Activated CD4-positive, alpha-beta T cell treated with anti-CD3 and anti-CD28 coated beads for 36 hours (primary cell): ENCODE measurements around the gene JPT1. TPM values are rescaled to one million over a fixed set of nuclear protein-coding genes. Genes with fewer than 3 reads are reported as not detected.

ENCODE experiments used
- ATAC-seq: fragments of 200-7000 bp; cut with Tn5 transposase; one replicate; pipeline ENCODE4 v1.10.0; 2021; ENCODE audit warnings: mild to moderate bottlenecking, moderate library complexity
- CTCF ChIA-PET: fragments of 350-600 bp; sonication (Branson Sonifier 250); formaldehyde crosslinking; loops from one replicate; lab custom pipeline; 2021; ENCODE audit warnings: antibody characterized with exemption; lab: Charles Lee
- POLR2A ChIA-PET: fragments of 350-600 bp; sonication (Branson Sonifier 250); formaldehyde crosslinking; loops from one replicate; lab custom pipeline; 2021; ENCODE audit warnings: antibody characterized with exemption, inconsistent platforms; lab: Charles Lee
- DNase-seq: peaks from one replicate; pipeline ENCODE4 v3.0.0-alpha.2; 2020
- H3K27ac Mint-ChIP-seq: one replicate; pipeline ENCODE4 v1.8.0; 2021; ENCODE audit warnings: mixed read lengths
- H3K27me3 Mint-ChIP-seq: one replicate; pipeline ENCODE4 v1.8.0; 2021; ENCODE audit warnings: mixed read lengths
- H3K36me3 Mint-ChIP-seq: one replicate; pipeline ENCODE4 v1.8.0; 2021; ENCODE audit warnings: low read depth, mixed read lengths
- H3K4me1 Mint-ChIP-seq: one replicate; pipeline ENCODE4 v1.8.0; 2021; ENCODE audit warnings: mixed read lengths
- H3K4me3 Mint-ChIP-seq: one replicate; pipeline ENCODE4 v1.8.0; 2021; ENCODE audit warnings: mild to moderate bottlenecking, moderate library complexity, mixed read lengths
- H3K9me3 Mint-ChIP-seq: one replicate; pipeline ENCODE4 v1.8.0; 2021; ENCODE audit warnings: low read depth, mixed read lengths
- intact Hi-C, 2 experiments: fragments of 100-400 bp; cut with DNase I in 1 of 2; cut with micrococcal nuclease in 1 of 2; formaldehyde crosslinking; loops; one replicate each; pipeline versions ENCODE4 v1.14.2 to v1.15.1; 2022 to 2024; cut with DNase I, micrococcal nuclease
- total RNA-seq, 2 experiments: library from RNA; stranded (reverse); gene quantifications; one replicate each; pipeline ENCODE4 v1.2.3, GENCODE V29; 2021

JPT1 gene
- total RNA-seq, 2 experiments from 2014 or later: 234 to 238 TPM

DNA sequence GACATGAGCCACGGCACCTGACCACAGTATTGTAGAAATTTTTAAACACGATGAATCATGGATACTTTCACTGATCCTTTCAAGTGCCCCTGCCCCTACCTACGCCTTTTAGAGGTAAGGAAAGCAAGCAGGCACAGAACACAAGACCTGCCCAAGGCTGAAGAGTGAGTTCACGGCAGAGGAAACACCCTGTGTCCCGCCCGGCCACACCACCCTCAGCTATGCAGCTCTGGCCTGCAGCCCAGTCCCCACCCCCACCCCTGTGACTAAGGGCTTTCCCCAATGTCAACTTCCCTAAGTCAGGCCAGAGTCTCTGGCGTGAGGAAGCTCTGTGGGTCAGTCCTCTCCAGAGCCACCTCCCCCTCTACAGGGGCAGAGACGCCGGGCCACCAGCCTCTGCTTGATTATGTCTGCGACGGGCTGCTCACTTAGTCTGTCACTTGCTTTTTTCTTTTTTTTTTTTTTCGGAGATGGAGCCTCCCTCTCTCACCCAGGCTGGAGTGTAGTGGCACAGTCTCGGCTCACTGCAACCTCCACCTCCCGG, 58.2 kb downstream of the JPT1 start:
- peaks cover 8% of the 10 kb centered on the region for H3K4me1 Mint-ChIP-seq
- H3K36me3 Mint-ChIP-seq: no peaks in the 10 kb centered on the region
- no peak overlapping the region for H3K4me3 Mint-ChIP-seq
- ChIA-PET POLR2A (no interaction called here), CTCF (no interaction called here)
- H3K9me3 Mint-ChIP-seq: no peaks in the 10 kb centered on the region
- intact Hi-C loops: no loop called here
- DNase-seq: no peak
- no peak for ATAC-seq
- H3K27me3 Mint-ChIP-seq: no peaks in the 10 kb centered on the region
- no peak overlapping the region for H3K27ac Mint-ChIP-seq

GRCh38 chr17:75094871-75095399, 59.4 kb downstream of the JPT1 start:
- intact Hi-C loops: no loop called here
- ATAC-seq: no peak
- POLR2A ChIA-PET: no interaction called here

GRCh38 chr17:75093548-75094158, 60.7 kb downstream of the JPT1 start:
- H3K36me3 Mint-ChIP-seq: no peaks in the 10 kb centered on the region
- H3K4me3 Mint-ChIP-seq: no peak overlapping the region
- DNase-seq: no peak
- H3K4me1 Mint-ChIP-seq: peaks cover 25% of the 10 kb centered on the region
- no peaks in the 10 kb centered on the region for H3K27me3 Mint-ChIP-seq
- CTCF ChIA-PET: no interaction called here
- H3K9me3 Mint-ChIP-seq: no peaks in the 10 kb centered on the region
- no peak for ATAC-seq
- intact Hi-C loops: no loop called here
- POLR2A ChIA-PET: no interaction called here
- no peak overlapping the region for H3K27ac Mint-ChIP-seq

More at GRCh38 chr17:75094871-75095399, 59.4 kb downstream of the JPT1 start:
- no peaks in the 10 kb centered on the region for H3K36me3 Mint-ChIP-seq
- CTCF ChIA-PET: interaction anchor here (0.7 to 1.0 kb wide), 2 partner anchors 11 to 19 kb away, joined by 3 to 6 read pairs; no protein-coding TSS in a partner anchor
- H3K9me3 Mint-ChIP-seq: no peaks in the 10 kb centered on the region
- no peak overlapping the region for H3K27ac Mint-ChIP-seq
- H3K4me3 Mint-ChIP-seq: no peak overlapping the region
- H3K4me1 Mint-ChIP-seq: peaks cover 13% of the 10 kb centered on the region
- DNase-seq: no peak
- no peaks in the 10 kb centered on the region for H3K27me3 Mint-ChIP-seq

DNA sequence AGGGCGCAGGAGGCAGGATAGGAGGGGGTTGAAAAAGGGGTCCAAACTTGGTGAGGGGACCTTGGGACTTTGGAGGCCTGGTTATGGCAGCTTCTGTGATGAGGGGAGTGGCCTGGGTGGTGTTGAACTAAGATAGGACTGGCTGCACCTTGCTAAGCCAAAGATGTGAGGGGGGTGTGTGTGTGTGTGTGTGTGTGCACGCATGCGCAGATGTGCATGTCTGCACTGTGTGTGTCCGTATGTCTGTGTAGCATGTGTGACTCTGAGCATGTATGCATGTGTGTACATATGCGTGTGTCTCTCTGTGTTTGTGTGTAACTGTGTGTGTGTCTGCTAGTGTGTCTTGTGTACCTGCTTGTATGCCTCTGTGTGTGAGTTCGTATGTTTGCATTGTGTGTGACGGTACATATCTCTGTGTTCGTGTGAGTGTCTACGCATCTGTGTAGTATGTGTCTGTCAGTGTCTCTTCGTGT, 62.4 kb downstream of the JPT1 start:
- intact Hi-C loops: no loop called here
- no peak overlapping the region for H3K4me3 Mint-ChIP-seq
- DNase-seq (no peak), ATAC-seq (no peak)
- no peaks in the 10 kb centered on the region for H3K27me3 Mint-ChIP-seq
- H3K9me3 Mint-ChIP-seq: no peaks in the 10 kb centered on the region
- POLR2A ChIA-PET: interaction anchor here (0.6 kb wide), 1 partner anchor 10 kb away, joined by 3 read pairs; no protein-coding TSS in a partner anchor
- peaks cover 36% of the 10 kb centered on the region for H3K4me1 Mint-ChIP-seq
- no peaks in the 10 kb centered on the region for H3K36me3 Mint-ChIP-seq
- CTCF ChIA-PET: interaction anchor here (0.6 to 1.1 kb wide), 3 partner anchors 22 to 343 kb away, joined by 3 to 4 read pairs (median 3); no protein-coding TSS in a partner anchor
- no peak overlapping the region for H3K27ac Mint-ChIP-seq

GRCh38 chr17:75090871-75091854, 63.1 kb downstream of the JPT1 start:
- ATAC-seq (no peak), DNase-seq (no peak)
- H3K9me3 Mint-ChIP-seq: no peaks in the 10 kb centered on the region
- ChIA-PET CTCF (interaction anchor here (0.6 to 1.1 kb wide), 4 partner anchors 10 to 342 kb away, joined by 3 to 6 read pairs (median 3); no protein-coding TSS in a partner anchor), POLR2A (interaction anchor here (0.6 kb wide), 3 partner anchors 9 to 30 kb away, joined by 3 read pairs; no protein-coding TSS in a partner anchor)
- no peaks in the 10 kb centered on the region for H3K27me3 Mint-ChIP-seq
- no peak overlapping the region for H3K4me3 Mint-ChIP-seq
- no peaks in the 10 kb centered on the region for H3K36me3 Mint-ChIP-seq
- H3K27ac Mint-ChIP-seq: no peak overlapping the region
- intact Hi-C loops: no loop called here
- H3K4me1 Mint-ChIP-seq: peaks cover 41% of the 10 kb centered on the region

DNA sequence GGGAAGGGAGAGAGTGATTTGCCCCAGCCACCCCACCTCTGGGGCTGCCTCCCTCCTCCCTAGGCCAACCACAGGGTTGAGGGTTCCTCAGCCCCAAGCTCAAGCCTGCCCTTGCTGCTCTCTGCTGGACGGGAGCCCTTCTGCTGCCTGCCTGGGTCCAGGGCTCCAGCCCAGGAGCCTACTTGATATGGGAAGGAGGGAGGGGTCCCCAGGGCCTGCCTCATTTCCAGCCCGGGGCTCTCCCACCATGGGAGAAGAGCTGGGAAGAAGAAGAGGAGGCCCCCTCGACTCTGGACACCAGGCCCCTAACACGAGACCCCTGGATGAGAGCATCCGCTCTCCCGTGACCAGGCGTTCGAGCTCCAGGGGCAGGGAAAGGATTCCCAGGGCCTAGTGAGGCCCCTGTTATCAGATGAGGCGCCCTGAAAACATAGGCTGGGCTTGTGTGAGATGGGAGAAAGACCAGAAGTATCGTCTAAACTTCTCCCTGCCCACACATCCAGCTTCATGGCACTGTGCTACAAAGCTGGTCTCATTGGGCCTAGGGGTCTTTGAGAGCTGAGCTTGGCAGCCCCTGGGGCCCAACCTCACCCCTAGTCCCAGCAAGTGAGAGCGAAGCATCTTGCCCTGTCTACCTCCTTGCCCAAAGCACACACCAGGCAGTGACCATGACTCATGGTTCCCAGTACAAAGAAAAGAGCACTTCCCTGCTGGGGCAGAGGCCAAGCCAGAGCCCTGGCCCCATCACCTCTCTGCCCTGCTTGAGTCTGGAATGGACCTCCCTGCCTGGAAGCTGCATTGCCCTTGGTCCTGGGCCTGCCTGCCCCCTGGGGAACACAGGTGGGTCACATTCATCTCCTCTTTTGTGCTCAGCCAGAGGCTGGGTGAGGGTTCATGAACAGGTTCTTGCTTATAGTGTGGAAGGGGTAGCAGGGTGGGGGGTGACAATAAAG, 65.6 kb downstream of the JPT1 start:
- H3K27me3 Mint-ChIP-seq: no peaks in the 10 kb centered on the region
- no peaks in the 10 kb centered on the region for H3K36me3 Mint-ChIP-seq
- DNase-seq: peak; percentile 39
- ATAC-seq: peak; percentile 65
- no peaks in the 10 kb centered on the region for H3K9me3 Mint-ChIP-seq
- ChIA-PET CTCF (interaction anchor here (0.6 to 2.2 kb wide), 8 partner anchors 16 to 127 kb away, joined by 3 to 7 read pairs (median 3); partner anchors contain the start of gene ARMC7), POLR2A (interaction anchor here (0.8 kb wide), 1 partner anchor 13 kb away, joined by 6 read pairs; no protein-coding TSS in a partner anchor)
- H3K27ac Mint-ChIP-seq: peak overlapping the region; percentile 30
- H3K4me1 Mint-ChIP-seq: peaks cover 49% of the 10 kb centered on the region
- intact Hi-C loops: loop anchor here in 1 of 2 experiments (1.0 kb wide), 1 partner anchor 21 kb away; the partner anchor contains the start of gene ARMC7
- H3K4me3 Mint-ChIP-seq: peak overlapping the region; percentile 71

DNA sequence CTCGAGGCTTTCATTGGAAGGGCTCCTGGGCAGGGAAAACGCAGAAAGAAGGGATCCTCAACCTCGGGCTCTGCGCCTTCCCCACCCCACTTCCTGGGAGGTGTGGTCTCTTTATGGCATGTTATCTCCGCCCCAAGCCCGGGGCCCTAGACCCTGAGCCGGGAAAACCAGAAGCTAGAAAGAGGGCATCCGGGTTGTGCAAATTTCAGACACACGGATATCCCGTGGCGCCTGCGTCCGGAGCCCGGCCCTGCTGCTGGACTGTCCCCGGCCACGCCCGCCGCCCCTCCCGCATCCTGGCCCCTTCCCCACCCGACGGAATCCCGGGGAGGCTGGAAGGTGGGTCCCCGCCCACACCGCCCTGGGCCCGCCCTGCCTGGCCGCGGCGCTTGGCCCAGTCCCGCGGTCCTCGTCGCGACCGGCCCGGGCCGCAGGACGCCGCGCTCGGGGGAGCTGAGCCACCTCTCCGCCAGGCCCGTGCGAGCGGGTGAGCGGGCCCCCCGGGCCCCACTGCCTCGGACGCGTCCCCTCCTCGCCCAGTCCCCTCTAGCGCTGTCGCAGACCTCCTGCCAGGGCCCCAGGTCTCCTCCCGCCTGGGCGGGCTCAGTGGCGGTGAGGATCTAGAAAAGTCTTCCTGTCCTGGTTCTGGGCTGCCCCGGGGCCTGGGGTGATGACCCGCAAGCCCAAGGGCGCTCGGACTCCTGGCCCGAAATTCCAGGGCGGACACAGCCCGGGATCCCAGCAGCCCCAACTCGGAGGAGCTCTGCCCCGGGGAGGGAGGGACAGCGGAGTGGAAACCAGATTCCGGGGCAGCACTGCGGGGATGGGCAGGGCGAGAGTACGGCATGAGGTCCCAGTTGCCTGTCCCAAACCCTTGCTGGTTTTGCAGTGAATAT, 66.5 kb downstream of the JPT1 start, which contains the start of gene SLC16A5:
Gene SLC16A5, plus strand, starts transcription at position 397 of the 896 bp plus-strand sequence. CDS start 5,683 bp downstream, outside the sequence.
- Mint-ChIP-seq H3K9me3 (no peaks in the 10 kb centered on the region), H3K4me3 (peak within 1 kb of the TSS; percentile 71), H3K27ac (peak within 1 kb of the TSS; percentile 73), H3K27me3 (no peaks in the 10 kb centered on the region), H3K4me1 (peaks cover 51% of the 10 kb centered on the region), H3K36me3 (no peaks in the 10 kb centered on the region)
- DNase-seq (peak; percentile 57), ATAC-seq (peak; percentile 55)
- ChIA-PET POLR2A (interaction anchor here (0.6 to 1.1 kb wide), 3 partner anchors 12 to 101 kb away, joined by 3 to 6 read pairs (median 4); no protein-coding TSS in a partner anchor), CTCF (interaction anchor here (0.6 to 2.2 kb wide), 8 partner anchors 17 to 126 kb away, joined by 3 to 7 read pairs (median 3); no protein-coding TSS in a partner anchor)
- intact Hi-C loops: loop anchor here in 1 of 2 experiments (2.0 kb wide), 1 partner anchor 53 kb away; no protein-coding TSS in a partner anchor

- Mint-ChIP-seq H3K27me3 (no peaks in the 10 kb centered on the region), H3K4me3 (peak overlapping the region; percentile 71), H3K4me1 (peaks cover 52% of the 10 kb centered on the region), H3K36me3 (no peaks in the 10 kb centered on the region), H3K27ac (peak overlapping the region; percentile 73), H3K9me3 (no peaks in the 10 kb centered on the region)
- intact Hi-C loops: loop anchor here in 1 of 2 experiments (2.0 kb wide), 1 partner anchor 52 kb away; no protein-coding TSS in a partner anchor
- CTCF ChIA-PET: interaction anchor here (0.6 to 2.2 kb wide), 6 partner anchors 24 to 125 kb away, joined by 3 to 7 read pairs (median 4); no protein-coding TSS in a partner anchor
- DNase-seq: no peak
- no peak for ATAC-seq
- POLR2A ChIA-PET: interaction anchor here (0.6 to 1.1 kb wide), 2 partner anchors 60 to 102 kb away, joined by 3 to 4 read pairs; no protein-coding TSS in a partner anchor
These were observed 67.1 kb downstream of the JPT1 start for GRCh38 chr17:75087182-75087557.
